Endothelial cell of umbilical vein (primary cell): ENCODE measurements around the gene LPAR6. TPM values are rescaled to one million over a fixed set of nuclear protein-coding genes. Genes with fewer than 3 reads are reported as not detected.

Experiments used
- BruUV-seq: library from RNA; stranded (reverse); fragments of 400-500 nt; replicated peaks from 2 replicates; lab custom pipeline; 2021; lab: Mats Ljungman, UMichigan
- CTCF ChIA-PET: fragments of 300-600, 350-600 bp; sonication (Branson Sonifier 250); formaldehyde crosslinking; loops from one replicate; lab custom pipeline; 2021; ENCODE audit warnings: antibody characterized with exemption, inconsistent platforms; lab: Charles Lee
- POLR2A ChIA-PET: fragments of 300-600, 350-600 bp; sonication (Branson Sonifier 250); formaldehyde crosslinking; loops from one replicate; lab custom pipeline; 2021; ENCODE audit warnings: antibody characterized with exemption, inconsistent platforms; lab: Charles Lee
- DNase-seq: peaks from one replicate; pipeline ENCODE4 v3.0.0-alpha.2; 2011; ENCODE audit warnings: low read depth, low spot score
- FAIRE-seq: peaks from 2 replicates; lab custom pipeline; 2011; peaks lifted over from hg19 to GRCh38; lab: Jason Lieb, UNC
- H2AFZ ChIP-seq: 2 replicates; pipeline ENCODE4 v1.6.0; 2012; ENCODE audit warnings: low read depth, low read length, control low read depth, inconsistent platforms
- H3K27ac ChIP-seq: 2 replicates; pipeline ENCODE4 v1.5.1; 2011; ENCODE audit warnings: low read depth, mild to moderate bottlenecking, control low read depth, low read length, moderate library complexity; ENCODE audit not compliant: insufficient read depth
- H3K27me3 ChIP-seq, 2 experiments: 2 replicates each; pipeline versions ENCODE4 v1.6.0 to v1.6.1; 2011; ENCODE audit warnings: low read length in 2 of 2, mixed read lengths in 1 of 2; ENCODE audit not compliant: control insufficient read depth in 2 of 2, insufficient read depth in 2 of 2
- H3K36me3 ChIP-seq, 2 experiments: 2 replicates in 1 of 2; 3 replicates in 1 of 2; pipeline ENCODE4 v1.5.1; 2011; ENCODE audit warnings: low read length in 2 of 2, mild to moderate bottlenecking in 1 of 2, moderate library complexity in 1 of 2; ENCODE audit not compliant: control insufficient read depth in 2 of 2, insufficient read depth in 2 of 2; ENCODE audit errors: extremely low read depth in 1 of 2
- H3K4me1 ChIP-seq: 3 replicates; pipeline ENCODE4 v1.5.1; 2011; ENCODE audit warnings: mild to moderate bottlenecking, low read length; ENCODE audit not compliant: control insufficient read depth, insufficient read depth; ENCODE audit errors: extremely low read depth
- H3K4me2 ChIP-seq: 2 replicates; pipeline ENCODE4 v1.6.1; 2011; ENCODE audit warnings: low read length, control low read depth, mixed read lengths; ENCODE audit not compliant: insufficient read depth
- H3K4me3 ChIP-seq, 3 experiments: fragments of 200-600 bp in 1 of 3; sonication (generic), shearing (Covaris generic) in 1 of 3; replicated peaks in 1 of 3; 2 replicates each; pipeline ENCODE4 v1.5.1; 2011 to 2016; ENCODE audit warnings: control low read depth in 3 of 3, low read length in 3 of 3, mild to moderate bottlenecking in 2 of 3, inconsistent platforms in 1 of 3, low read depth in 1 of 3, moderate library complexity in 1 of 3; ENCODE audit not compliant: insufficient read depth in 1 of 3
- H3K79me2 ChIP-seq: 2 replicates; pipeline ENCODE4 v1.6.0; 2012; ENCODE audit warnings: low read length, inconsistent platforms; ENCODE audit not compliant: control insufficient read depth, insufficient read depth
- H3K9ac ChIP-seq: replicated peaks from 2 replicates; pipeline ENCODE3; 2011; ENCODE audit warnings: low read length, control low read depth; ENCODE audit not compliant: insufficient read depth; ENCODE audit errors: extremely low read depth
- H3K9me1 ChIP-seq: replicated peaks from 3 replicates; pipeline ENCODE4 v1.6.0; 2011; ENCODE audit warnings: mild to moderate bottlenecking, low read length; ENCODE audit not compliant: control insufficient read depth, insufficient read depth; ENCODE audit errors: extremely low read depth
- H3K9me3 ChIP-seq: replicated peaks from 2 replicates; pipeline ENCODE4 v1.5.1; 2012; ENCODE audit warnings: low read length, inconsistent platforms; ENCODE audit not compliant: control insufficient read depth, insufficient read depth
- H4K20me1 ChIP-seq: replicated peaks from 2 replicates; pipeline ENCODE3; 2011; ENCODE audit warnings: mild to moderate bottlenecking, low read length; ENCODE audit not compliant: control insufficient read depth, insufficient read depth; ENCODE audit errors: extremely low read depth
- EZH2 ChIP-seq: IDR thresholded peaks from 2 replicates; pipeline ENCODE4 v1.6.1; 2012; ENCODE audit warnings: borderline replicate concordance, low read depth, mild to moderate bottlenecking, moderate library complexity, low read length, inconsistent platforms; ENCODE audit not compliant: severe bottlenecking
- FOS ChIP-seq: IDR thresholded peaks from 2 replicates; pipeline ENCODE4 v1.6.1; 2011; ENCODE audit warnings: mild to moderate bottlenecking, low read length, moderate library complexity, borderline replicate concordance; ENCODE audit not compliant: insufficient read depth
- GATA2 ChIP-seq: IDR thresholded peaks from 2 replicates; pipeline ENCODE4 v1.7.0; 2011; ENCODE audit warnings: low read depth, mild to moderate bottlenecking, moderate library complexity, mixed read lengths, low read length; ENCODE audit not compliant: insufficient read length, insufficient read depth
- JUN ChIP-seq: IDR thresholded peaks from 2 replicates; pipeline ENCODE4 v1.6.1; 2011; ENCODE audit warnings: borderline replicate concordance, low read depth; ENCODE audit not compliant: insufficient read length, insufficient read depth
- MAX ChIP-seq: IDR thresholded peaks from 2 replicates; pipeline ENCODE4 v1.6.1; 2011; ENCODE audit not compliant: insufficient read depth, insufficient read length
- MYC ChIP-seq: IDR thresholded peaks from one replicate; pipeline ENCODE4 v1.6.1; 2011; ENCODE audit warnings: mild to moderate bottlenecking, low read depth, low read length
- POLR2A ChIP-seq: IDR thresholded peaks from 2 replicates; pipeline ENCODE4 v1.6.1; 2012; ENCODE audit warnings: low read depth, mild to moderate bottlenecking, control low read depth, low read length
- POLR2AphosphoS5 ChIP-seq: IDR thresholded peaks from 2 replicates; pipeline ENCODE4 v1.6.1; 2012; ENCODE audit warnings: low read depth, mild to moderate bottlenecking, control low read depth, low read length, moderate library complexity; ENCODE audit not compliant: insufficient read depth
- dilution Hi-C: fragments of 300-500 bp; cut with MboI; formaldehyde crosslinking; loops from one replicate; pipeline ENCODE4 v1.15.0; 2019; ENCODE audit warnings: low sequenced_read_pairs; ENCODE audit not compliant: extremely low pct_ligation_motif_present
- intact Hi-C: fragments of 100-400 bp; cut with micrococcal nuclease; formaldehyde crosslinking; loops from one replicate; pipeline ENCODE4 v1.10.0; 2022
- polyA plus RNA-seq, 4 experiments: library from polyadenylated mRNA; depleted of rRNA in 3 of 4; stranded (reverse) in 3 of 4; unstranded in 1 of 4; fragments of >200 nt; gene quantifications; 2 replicates each; pipeline versions ENCODE4 v1.2.1 to v1.2.3, GENCODE V29; 2011 to 2012; ENCODE audit warnings: missing spikeins in 1 of 4
- total RNA-seq: library from RNA; stranded (reverse); gene quantifications from 2 replicates; pipeline ENCODE4 v1.2.3, GENCODE V29; 2021
- TF ChIP-seq, protein P1 (sequence below), 2 donors: IDR thresholded peaks; 1 replicate in 1 of 2; 2 replicates in 1 of 2; pipeline ENCODE4 v1.5.1; 2011; ENCODE audit warnings: low read length in 2 of 2, mild to moderate bottlenecking in 2 of 2, moderate library complexity in 2 of 2, control low read depth in 1 of 2, inconsistent platforms in 1 of 2, low read depth in 1 of 2; ENCODE audit not compliant: insufficient read depth in 1 of 2; ENCODE audit errors: extremely low read depth in 1 of 2

Gene LPAR6
- total and polyA plus RNA-seq, 2 donors (not counting 3 experiments of a cell fraction or from before 2014, with no cell fraction given) = 14.5 to 22.9 TPM

- ChIA-PET CTCF (no interaction called here), POLR2A (no interaction called here)
- Histone ChIP-seq H3K4me2 (peak overlapping the region; percentile 59), H3K9me1 (no peaks in the 10 kb centered on the region), H3K79me2 (peaks cover 8% of the 10 kb centered on the region), H3K27ac (peak overlapping the region; percentile 27), H3K4me3 (peak overlapping the region in 1 of 3 experiments; percentile 4), H4K20me1 (no peaks in the 10 kb centered on the region), H3K9me3 (no peaks in the 10 kb centered on the region), H2AFZ (no peak overlapping the region), H3K9ac (no peak overlapping the region), H3K4me1 (peaks cover 39% of the 10 kb centered on the region), H3K27me3 (no peaks in the 10 kb centered on the region), H3K36me3 (no peaks in the 10 kb centered on the region)
- intact Hi-C loops (loop anchor here (1.0 to 2.0 kb wide), 3 partner anchors 9 to 46 kb away; partner anchors contain the start of gene LPAR6), dilution Hi-C loops (no loop called here)
- TF ChIP-seq FOS (peak; percentile 92), POLR2A (no peak), MAX (no peak), EZH2 (no peak), POLR2AphosphoS5 (no peak), MYC (no peak), JUN (peak; percentile 95), GATA2 (peak; percentile 12)
- TF ChIP-seq, protein P1, sequence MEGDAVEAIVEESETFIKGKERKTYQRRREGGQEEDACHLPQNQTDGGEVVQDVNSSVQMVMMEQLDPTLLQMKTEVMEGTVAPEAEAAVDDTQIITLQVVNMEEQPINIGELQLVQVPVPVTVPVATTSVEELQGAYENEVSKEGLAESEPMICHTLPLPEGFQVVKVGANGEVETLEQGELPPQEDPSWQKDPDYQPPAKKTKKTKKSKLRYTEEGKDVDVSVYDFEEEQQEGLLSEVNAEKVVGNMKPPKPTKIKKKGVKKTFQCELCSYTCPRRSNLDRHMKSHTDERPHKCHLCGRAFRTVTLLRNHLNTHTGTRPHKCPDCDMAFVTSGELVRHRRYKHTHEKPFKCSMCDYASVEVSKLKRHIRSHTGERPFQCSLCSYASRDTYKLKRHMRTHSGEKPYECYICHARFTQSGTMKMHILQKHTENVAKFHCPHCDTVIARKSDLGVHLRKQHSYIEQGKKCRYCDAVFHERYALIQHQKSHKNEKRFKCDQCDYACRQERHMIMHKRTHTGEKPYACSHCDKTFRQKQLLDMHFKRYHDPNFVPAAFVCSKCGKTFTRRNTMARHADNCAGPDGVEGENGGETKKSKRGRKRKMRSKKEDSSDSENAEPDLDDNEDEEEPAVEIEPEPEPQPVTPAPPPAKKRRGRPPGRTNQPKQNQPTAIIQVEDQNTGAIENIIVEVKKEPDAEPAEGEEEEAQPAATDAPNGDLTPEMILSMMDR (IDR thresholded peaks at IDR 0.05; ENCODE audit: extremely low read depth in 1 of 2, insufficient read depth in 1 of 2, low read depth in 1 of 2, low read length in 2 of 2) = no peak
- peak; percentile 83 for FAIRE-seq
- BruUV-seq = no TSS peak
- peak; percentile 91 for DNase-seq
Observed at GRCh38 chr13:48446464-48446863, 33.6 kb upstream of the LPAR6 start.
